ENCODE measurements around the gene TTC39A. TPM values are rescaled to one million over a fixed set of nuclear protein-coding genes. Genes with fewer than 3 reads are reported as not detected.
"Not testable (repeated sequence)": the region's sequence is repeated elsewhere in the genome, so short reads cannot be mapped to it uniquely, and the experiment has no call there.

TTC39A gene
- total RNA-seq, 1 experiment from 2014 or later = not detected

DNA sequence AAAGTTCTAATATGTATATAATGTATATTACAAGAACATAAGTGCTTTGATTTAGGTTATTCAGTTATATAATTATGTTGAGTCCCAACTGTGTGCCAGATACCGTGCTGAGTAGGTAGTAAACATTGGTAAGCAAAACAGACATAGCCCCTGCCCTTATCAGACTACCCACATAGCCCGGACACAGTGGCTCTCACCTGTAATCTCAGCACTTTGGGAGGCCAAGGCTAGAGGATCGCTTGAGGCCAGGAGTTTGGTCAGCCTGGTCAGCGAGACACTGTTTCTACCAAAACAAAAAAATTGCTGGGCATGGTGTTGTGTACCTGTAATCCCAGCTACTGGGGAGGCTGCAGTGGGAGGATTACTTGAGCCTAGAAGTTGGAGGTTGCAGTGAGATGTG, 63.6 kb downstream of the TTC39A start:
- no peak for DNase-seq (ENCODE audit: low read depth)

DNA sequence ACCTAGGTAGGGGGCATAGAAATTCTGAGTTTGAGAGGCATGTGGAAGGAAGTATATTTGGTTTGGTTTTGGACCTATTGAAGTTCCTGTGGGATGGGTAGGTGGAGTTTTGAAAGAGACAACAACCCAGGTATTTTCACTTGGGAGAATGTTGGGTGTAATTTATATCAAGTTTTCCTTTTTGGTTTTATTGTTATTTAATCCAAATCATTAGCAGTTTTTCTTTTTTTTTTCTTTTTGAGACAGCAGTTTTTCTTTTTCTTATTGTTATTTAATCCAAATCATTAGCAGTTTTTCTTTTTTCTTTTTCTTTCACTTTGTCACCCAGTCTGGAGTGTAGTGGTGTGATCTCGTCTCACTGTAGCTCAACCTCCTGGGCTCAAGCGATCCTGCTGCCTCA, 64.2 kb downstream of the TTC39A start:
- no peak for DNase-seq (ENCODE audit: low read depth)

GRCh38 chr1:51265618-51266017, 64.7 kb downstream of the TTC39A start:
- DNase-seq (ENCODE audit: low read depth) = no peak

DNA sequence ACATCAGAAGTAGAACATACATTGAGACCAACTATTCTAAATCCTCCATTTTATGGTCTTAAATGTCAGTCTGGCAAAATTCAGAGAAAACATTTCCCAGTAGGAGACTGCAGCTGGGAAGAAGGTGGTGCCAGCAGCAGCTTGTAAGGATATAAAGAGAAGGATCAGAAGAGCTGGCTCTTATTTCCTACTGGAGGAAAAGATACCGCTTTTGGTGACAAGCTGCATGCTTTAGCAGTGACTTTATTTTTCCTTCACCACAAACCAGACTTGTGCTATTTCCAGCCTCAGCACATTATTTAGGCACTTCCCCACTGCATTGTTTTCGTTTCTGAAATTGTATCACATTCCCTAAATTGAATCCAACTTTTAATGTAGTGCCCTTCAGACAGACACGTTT, 65.9 kb downstream of the TTC39A start:
- peak; percentile 94 for DNase-seq (ENCODE audit: low read depth)

DNA sequence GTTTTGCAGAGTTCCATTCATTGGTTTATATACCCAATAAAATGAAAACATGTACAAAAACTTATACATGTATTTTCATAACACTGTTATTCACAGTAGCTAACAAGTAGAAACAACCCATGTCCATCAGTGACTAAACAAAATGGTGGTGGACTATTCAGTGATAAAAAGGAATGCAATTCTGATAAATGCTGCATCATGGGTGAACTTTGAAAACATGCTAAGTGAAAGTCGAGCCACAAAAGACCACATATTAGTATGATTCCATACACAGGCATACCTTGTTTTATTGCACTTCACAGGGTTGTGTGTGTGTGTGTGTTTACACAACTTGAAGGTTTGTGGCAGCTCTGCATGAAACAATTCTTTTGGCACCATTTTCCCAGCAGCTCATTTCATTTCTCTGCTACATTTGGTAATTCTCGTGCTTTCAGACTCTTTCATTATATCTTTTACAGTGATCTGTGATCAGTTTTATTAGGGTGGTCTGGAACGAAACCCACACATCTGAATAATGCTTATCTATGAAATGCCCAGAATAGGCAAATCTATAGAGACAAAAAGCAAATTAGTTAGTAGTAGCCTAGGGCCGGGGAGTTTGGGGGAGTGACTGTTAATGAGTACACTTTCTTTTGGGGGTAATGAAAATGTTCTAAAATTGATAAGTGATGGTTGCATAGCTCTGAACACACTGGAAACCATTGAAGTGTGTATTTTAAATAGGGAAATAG, 67.0 kb downstream of the TTC39A start:
- no peak for DNase-seq (ENCODE audit: low read depth)

- no peak for DNase-seq (ENCODE audit: low read depth)
Measured at GRCh38 chr1:51255331-51255730, 75.0 kb downstream of the TTC39A start.

- DNase-seq (ENCODE audit: low read depth) = peak; percentile 28
Measured at GRCh38 chr1:51253691-51254090, 76.7 kb downstream of the TTC39A start.

GRCh38 chr1:51252366-51252765, 78.0 kb downstream of the TTC39A start:
- DNase-seq (ENCODE audit: low read depth) = no peak

GRCh38 chr1:51251165-51251564, 79.2 kb downstream of the TTC39A start:
- not testable (repeated sequence) for DNase-seq (ENCODE audit: low read depth)

GRCh38 chr1:51250729-51251128, 79.6 kb downstream of the TTC39A start:
- DNase-seq (ENCODE audit: low read depth) = not testable (repeated sequence)

GRCh38 chr1:51249445-51249844, 80.9 kb downstream of the TTC39A start:
- no peak for DNase-seq (ENCODE audit: low read depth)

- no peak for DNase-seq (ENCODE audit: low read depth)
Measured at GRCh38 chr1:51247499-51247898, 82.9 kb downstream of the TTC39A start.

- DNase-seq (ENCODE audit: low read depth) = no peak
Measured at GRCh38 chr1:51247022-51247421, 83.3 kb downstream of the TTC39A start.

- DNase-seq (ENCODE audit: low read depth) = no peak
Measured at GRCh38 chr1:51242546-51242945, 87.8 kb downstream of the TTC39A start.

DNA sequence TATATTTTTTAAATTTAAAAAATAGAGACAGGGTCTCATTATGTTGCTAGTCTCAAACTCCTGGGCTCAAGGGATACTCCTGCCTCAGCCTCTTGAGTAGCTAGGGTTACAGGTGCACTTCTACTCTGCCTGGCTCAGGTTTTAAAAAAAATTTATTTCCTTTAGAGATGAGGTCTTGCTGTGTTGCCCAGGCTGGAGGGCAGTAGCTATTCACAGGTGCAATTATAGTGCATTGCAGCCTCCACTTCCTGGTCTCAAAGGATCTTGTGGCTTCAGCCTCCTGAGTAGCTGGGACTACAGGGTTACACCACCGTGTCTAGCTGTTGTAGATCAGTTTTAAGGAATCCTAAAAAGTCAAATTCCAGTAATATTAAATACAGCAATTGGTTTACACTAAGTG, 89.2 kb downstream of the TTC39A start:
- DNase-seq (ENCODE audit: low read depth) = no peak

DNA sequence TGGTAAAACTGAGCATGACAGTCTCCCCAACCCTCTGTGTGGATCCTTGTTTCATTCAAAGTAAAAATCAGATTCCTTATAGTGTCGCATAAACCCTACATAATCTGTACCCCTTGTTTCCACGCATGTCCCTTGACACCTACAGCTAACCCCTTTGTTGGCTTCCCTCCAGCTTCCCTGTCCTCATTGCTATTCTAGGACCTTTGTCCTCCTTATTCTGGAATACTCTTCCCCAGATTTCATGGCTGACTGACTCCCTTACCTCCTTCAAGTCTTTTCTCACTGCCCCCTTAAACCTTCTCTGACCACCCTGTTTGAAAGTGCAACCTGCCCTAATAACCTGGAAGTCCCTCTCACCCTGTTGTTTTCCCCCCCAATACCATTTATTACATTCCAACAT, 90.3 kb downstream of the TTC39A start:
- DNase-seq (ENCODE audit: low read depth) = no peak

DNA sequence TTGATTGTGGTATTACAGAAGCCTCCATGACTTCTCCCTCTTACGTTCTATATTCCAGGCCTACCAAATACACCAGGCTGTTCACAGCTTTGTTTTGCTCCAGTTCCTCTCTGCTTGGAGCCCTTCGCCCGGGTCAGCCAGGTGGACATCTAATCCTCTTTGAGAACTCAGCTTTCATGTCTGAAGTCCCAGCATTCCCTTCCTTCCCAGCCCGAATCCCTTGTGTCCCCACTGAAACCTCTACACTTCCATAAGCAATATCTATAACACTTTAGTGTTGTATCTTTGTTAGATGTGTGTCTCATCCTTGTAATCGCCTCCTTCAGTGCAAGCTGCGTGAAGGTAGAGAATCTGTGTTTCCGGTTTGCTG, 92.3 kb downstream of the TTC39A start:
- DNase-seq (ENCODE audit: low read depth) = no peak

- DNase-seq (ENCODE audit: low read depth) = peak; percentile 49
Measured at GRCh38 chr1:51237351-51238033, 92.9 kb downstream of the TTC39A start.

Other genes starting within 250 kb of the TTC39A start
- not detected in 2 replicates for gene C1orf185, start 228.3 kb downstream of the TTC39A start, total RNA-seq (2014; rRNA removed)
- gene RNF11, start 94.3 kb downstream of the TTC39A start, total RNA-seq (2014; rRNA removed) = 99.9 and 111 TPM in 2 replicates
- 22.8 and 27.5 TPM in 2 replicates for gene EPS15, start 188.7 kb upstream of the TTC39A start, total RNA-seq (2014; rRNA removed)